Endothelial cell of umbilical vein (primary cell): ENCODE measurements around the gene SOX13. TPM values are rescaled to one million over a fixed set of nuclear protein-coding genes. Genes with fewer than 3 reads are reported as not detected.
A peak's percentile ranks its signal among the peaks of the same experiment; 100 is the strongest.

Source experiments
- BruUV-seq: library from RNA; stranded (reverse); fragments of 400-500 nt; replicated peaks from 2 replicates; lab custom pipeline; 2021; lab: Mats Ljungman, UMichigan
- CTCF ChIA-PET: fragments of 300-600, 350-600 bp; sonication (Branson Sonifier 250); formaldehyde crosslinking; loops from one replicate; lab custom pipeline; 2021; ENCODE audit warnings: antibody characterized with exemption, inconsistent platforms; lab: Charles Lee
- POLR2A ChIA-PET: fragments of 300-600, 350-600 bp; sonication (Branson Sonifier 250); formaldehyde crosslinking; loops from one replicate; lab custom pipeline; 2021; ENCODE audit warnings: antibody characterized with exemption, inconsistent platforms; lab: Charles Lee
- DNase-seq: peaks from one replicate; pipeline ENCODE4 v3.0.0-alpha.2; 2011; ENCODE audit warnings: low read depth, low spot score
- FAIRE-seq: peaks from 2 replicates; lab custom pipeline; 2011; peaks lifted over from hg19 to GRCh38; lab: Jason Lieb, UNC
- H2AFZ ChIP-seq: 2 replicates; pipeline ENCODE4 v1.6.0; 2012; ENCODE audit warnings: low read depth, low read length, control low read depth, inconsistent platforms
- H3K27ac ChIP-seq: 2 replicates; pipeline ENCODE4 v1.5.1; 2011; ENCODE audit warnings: low read depth, mild to moderate bottlenecking, control low read depth, low read length, moderate library complexity; ENCODE audit not compliant: insufficient read depth
- H3K27me3 ChIP-seq, 2 experiments: 2 replicates each; pipeline versions ENCODE4 v1.6.0 to v1.6.1; 2011; ENCODE audit warnings: low read length in 2 of 2, mixed read lengths in 1 of 2; ENCODE audit not compliant: control insufficient read depth in 2 of 2, insufficient read depth in 2 of 2
- H3K36me3 ChIP-seq, 2 experiments: 2 replicates in 1 of 2; 3 replicates in 1 of 2; pipeline ENCODE4 v1.5.1; 2011; ENCODE audit warnings: low read length in 2 of 2, mild to moderate bottlenecking in 1 of 2, moderate library complexity in 1 of 2; ENCODE audit not compliant: control insufficient read depth in 2 of 2, insufficient read depth in 2 of 2; ENCODE audit errors: extremely low read depth in 1 of 2
- H3K4me1 ChIP-seq: 3 replicates; pipeline ENCODE4 v1.5.1; 2011; ENCODE audit warnings: mild to moderate bottlenecking, low read length; ENCODE audit not compliant: control insufficient read depth, insufficient read depth; ENCODE audit errors: extremely low read depth
- H3K4me2 ChIP-seq: 2 replicates; pipeline ENCODE4 v1.6.1; 2011; ENCODE audit warnings: low read length, control low read depth, mixed read lengths; ENCODE audit not compliant: insufficient read depth
- H3K4me3 ChIP-seq, 3 experiments: fragments of 200-600 bp in 1 of 3; sonication (generic), shearing (Covaris generic) in 1 of 3; replicated peaks in 1 of 3; 2 replicates each; pipeline ENCODE4 v1.5.1; 2011 to 2016; ENCODE audit warnings: control low read depth in 3 of 3, low read length in 3 of 3, mild to moderate bottlenecking in 2 of 3, inconsistent platforms in 1 of 3, low read depth in 1 of 3, moderate library complexity in 1 of 3; ENCODE audit not compliant: insufficient read depth in 1 of 3
- H3K79me2 ChIP-seq: 2 replicates; pipeline ENCODE4 v1.6.0; 2012; ENCODE audit warnings: low read length, inconsistent platforms; ENCODE audit not compliant: control insufficient read depth, insufficient read depth
- H3K9ac ChIP-seq: replicated peaks from 2 replicates; pipeline ENCODE3; 2011; ENCODE audit warnings: low read length, control low read depth; ENCODE audit not compliant: insufficient read depth; ENCODE audit errors: extremely low read depth
- H3K9me1 ChIP-seq: replicated peaks from 3 replicates; pipeline ENCODE4 v1.6.0; 2011; ENCODE audit warnings: mild to moderate bottlenecking, low read length; ENCODE audit not compliant: control insufficient read depth, insufficient read depth; ENCODE audit errors: extremely low read depth
- H3K9me3 ChIP-seq: replicated peaks from 2 replicates; pipeline ENCODE4 v1.5.1; 2012; ENCODE audit warnings: low read length, inconsistent platforms; ENCODE audit not compliant: control insufficient read depth, insufficient read depth
- H4K20me1 ChIP-seq: replicated peaks from 2 replicates; pipeline ENCODE3; 2011; ENCODE audit warnings: mild to moderate bottlenecking, low read length; ENCODE audit not compliant: control insufficient read depth, insufficient read depth; ENCODE audit errors: extremely low read depth
- CTCF ChIP-seq, 2 donors: IDR thresholded peaks; 1 replicate in 1 of 2; 2 replicates in 1 of 2; pipeline ENCODE4 v1.5.1; 2011; ENCODE audit warnings: low read length in 2 of 2, mild to moderate bottlenecking in 2 of 2, moderate library complexity in 2 of 2, control low read depth in 1 of 2, inconsistent platforms in 1 of 2, low read depth in 1 of 2; ENCODE audit not compliant: insufficient read depth in 1 of 2; ENCODE audit errors: extremely low read depth in 1 of 2
- EZH2 ChIP-seq: IDR thresholded peaks from 2 replicates; pipeline ENCODE4 v1.6.1; 2012; ENCODE audit warnings: borderline replicate concordance, low read depth, mild to moderate bottlenecking, moderate library complexity, low read length, inconsistent platforms; ENCODE audit not compliant: severe bottlenecking
- FOS ChIP-seq: IDR thresholded peaks from 2 replicates; pipeline ENCODE4 v1.6.1; 2011; ENCODE audit warnings: mild to moderate bottlenecking, low read length, moderate library complexity, borderline replicate concordance; ENCODE audit not compliant: insufficient read depth
- GATA2 ChIP-seq: IDR thresholded peaks from 2 replicates; pipeline ENCODE4 v1.7.0; 2011; ENCODE audit warnings: low read depth, mild to moderate bottlenecking, moderate library complexity, mixed read lengths, low read length; ENCODE audit not compliant: insufficient read length, insufficient read depth
- JUN ChIP-seq: IDR thresholded peaks from 2 replicates; pipeline ENCODE4 v1.6.1; 2011; ENCODE audit warnings: borderline replicate concordance, low read depth; ENCODE audit not compliant: insufficient read length, insufficient read depth
- MYC ChIP-seq: IDR thresholded peaks from one replicate; pipeline ENCODE4 v1.6.1; 2011; ENCODE audit warnings: mild to moderate bottlenecking, low read depth, low read length
- POLR2A ChIP-seq: IDR thresholded peaks from 2 replicates; pipeline ENCODE4 v1.6.1; 2012; ENCODE audit warnings: low read depth, mild to moderate bottlenecking, control low read depth, low read length
- POLR2AphosphoS5 ChIP-seq: IDR thresholded peaks from 2 replicates; pipeline ENCODE4 v1.6.1; 2012; ENCODE audit warnings: low read depth, mild to moderate bottlenecking, control low read depth, low read length, moderate library complexity; ENCODE audit not compliant: insufficient read depth
- dilution Hi-C: fragments of 300-500 bp; cut with MboI; formaldehyde crosslinking; loops from one replicate; pipeline ENCODE4 v1.15.0; 2019; ENCODE audit warnings: low sequenced_read_pairs; ENCODE audit not compliant: extremely low pct_ligation_motif_present
- intact Hi-C: fragments of 100-400 bp; cut with micrococcal nuclease; formaldehyde crosslinking; loops from one replicate; pipeline ENCODE4 v1.10.0; 2022
- polyA plus RNA-seq, 4 experiments: library from polyadenylated mRNA; depleted of rRNA in 3 of 4; stranded (reverse) in 3 of 4; unstranded in 1 of 4; fragments of >200 nt; gene quantifications; 2 replicates each; pipeline versions ENCODE4 v1.2.1 to v1.2.3, GENCODE V29; 2011 to 2012; ENCODE audit warnings: missing spikeins in 1 of 4
- total RNA-seq: library from RNA; stranded (reverse); gene quantifications from 2 replicates; pipeline ENCODE4 v1.2.3, GENCODE V29; 2021
- TF ChIP-seq, protein P1 (sequence below): IDR thresholded peaks from 2 replicates; pipeline ENCODE4 v1.6.1; 2011; ENCODE audit not compliant: insufficient read depth, insufficient read length

SOX13 gene
- total and polyA plus RNA-seq, 2 donors (not counting 3 experiments of a cell fraction or from before 2014, with no cell fraction given): 40.8 to 57.7 TPM

GRCh38 chr1:204103431-204103741 lies 30.5 kb downstream of the SOX13 start:
- Histone ChIP-seq H4K20me1 (no peaks in the 10 kb centered on the region), H3K4me2 (no peak overlapping the region), H3K4me1 (peaks cover 47% of the 10 kb centered on the region), H3K27me3 (no peaks in the 10 kb centered on the region), H3K36me3 (no peaks in the 10 kb centered on the region), H3K9me1 (no peaks in the 10 kb centered on the region), H3K4me3 (no peak overlapping the region), H3K9me3 (no peaks in the 10 kb centered on the region), H3K79me2 (peaks cover 17% of the 10 kb centered on the region), H3K27ac (peak overlapping the region; percentile 73), H2AFZ (no peak overlapping the region), H3K9ac (no peak overlapping the region)
- DNase-seq (no peak), FAIRE-seq (no peak)
- BruUV-seq: no TSS peak
- intact Hi-C loops: no loop called here
- no peak for TF ChIP-seq CTCF (IDR thresholded peaks at IDR 0.05; ENCODE audit: extremely low read depth in 1 of 2, insufficient read depth in 1 of 2, low read depth in 1 of 2, low read length in 2 of 2)
- TF ChIP-seq POLR2A: no peak
- TF ChIP-seq GATA2: no peak
- dilution Hi-C loops: no loop called here
- POLR2A ChIA-PET: no interaction called here
- CTCF ChIA-PET: interaction anchor here (1.3 to 6.8 kb wide), 4 partner anchors 24 to 232 kb away, joined by 3 to 50 read pairs (median 5); no protein-coding TSS in a partner anchor

- BruUV-seq: no TSS peak
- CTCF ChIA-PET: interaction anchor here (0.6 to 6.8 kb wide), 6 partner anchors 21 to 233 kb away, joined by 3 to 50 read pairs (median 5); no protein-coding TSS in a partner anchor
- Histone ChIP-seq H3K9me3 (no peaks in the 10 kb centered on the region), H3K9ac (peak overlapping the region; percentile 4), H4K20me1 (no peaks in the 10 kb centered on the region), H3K9me1 (no peaks in the 10 kb centered on the region), H3K79me2 (peaks cover 17% of the 10 kb centered on the region), H3K4me1 (peaks cover 57% of the 10 kb centered on the region), H3K4me3 (no peak overlapping the region), H3K36me3 (no peaks in the 10 kb centered on the region), H3K27me3 (no peaks in the 10 kb centered on the region), H3K4me2 (peak overlapping the region; percentile 35), H2AFZ (no peak overlapping the region), H3K27ac (peak overlapping the region; percentile 73)
- POLR2A ChIA-PET: interaction anchor here (0.6 to 0.9 kb wide), 2 partner anchors 30 to 113 kb away, joined by 3 to 5 read pairs; no protein-coding TSS in a partner anchor
- dilution Hi-C loops: no loop called here
- DNase-seq (peak; percentile 53), FAIRE-seq (peak; percentile 89)
- intact Hi-C loops: no loop called here
- TF ChIP-seq JUN (peak; percentile 41), EZH2 (no peak), CTCF (IDR thresholded peaks at IDR 0.05; ENCODE audit: extremely low read depth in 1 of 2, insufficient read depth in 1 of 2, low read depth in 1 of 2, low read length in 2 of 2) (no peak), GATA2 (peak; percentile 94), POLR2A (peak; percentile 20), POLR2AphosphoS5 (peak; percentile 45), MYC (no peak), FOS (peak; percentile 78)
- TF ChIP-seq, protein P1, sequence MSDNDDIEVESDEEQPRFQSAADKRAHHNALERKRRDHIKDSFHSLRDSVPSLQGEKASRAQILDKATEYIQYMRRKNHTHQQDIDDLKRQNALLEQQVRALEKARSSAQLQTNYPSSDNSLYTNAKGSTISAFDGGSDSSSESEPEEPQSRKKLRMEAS: no peak
Measured at GRCh38 chr1:204104331-204105130, 31.6 kb downstream of the SOX13 start.
